ENCODE data around the gene ZRANB3.

The ZRANB3 gene

GRCh38 chr2:135265960-135266490, 265.0 kb downstream of the ZRANB3 start:
- Histone ChIP-seq H3K36me3 (ENCODE audit: control insufficient read depth, insufficient read depth, low read length) (no peaks in the 10 kb centered on the region), H3K9ac (ENCODE audit: low read length) (no peak overlapping the region), H3K4me3 (ENCODE audit: low read length) (no peak overlapping the region), H3K4me1 (ENCODE audit: control insufficient read depth, insufficient read depth, low read length) (no peaks in the 10 kb centered on the region), H3K27me3 (ENCODE audit: control insufficient read depth, insufficient read depth, low read length) (no peaks in the 10 kb centered on the region), H3K9me3 (ENCODE audit: control insufficient read depth, low read length) (no peaks in the 10 kb centered on the region)

- Histone ChIP-seq H3K9me3 (ENCODE audit: control insufficient read depth, low read length) (no peaks in the 10 kb centered on the region), H3K4me3 (ENCODE audit: low read length) (no peak overlapping the region), H3K27me3 (ENCODE audit: control insufficient read depth, insufficient read depth, low read length) (no peaks in the 10 kb centered on the region), H3K4me1 (ENCODE audit: control insufficient read depth, insufficient read depth, low read length) (no peaks in the 10 kb centered on the region), H3K9ac (ENCODE audit: low read length) (no peak overlapping the region), H3K36me3 (ENCODE audit: control insufficient read depth, insufficient read depth, low read length) (no peaks in the 10 kb centered on the region)
Measured at GRCh38 chr2:135259123-135259522, 271.9 kb downstream of the ZRANB3 start.

GRCh38 chr2:135258193-135258592, 272.8 kb downstream of the ZRANB3 start:
- Histone ChIP-seq H3K27me3 (ENCODE audit: control insufficient read depth, insufficient read depth, low read length) (no peaks in the 10 kb centered on the region), H3K4me3 (ENCODE audit: low read length) (no peak overlapping the region), H3K9me3 (ENCODE audit: control insufficient read depth, low read length) (no peaks in the 10 kb centered on the region), H3K36me3 (ENCODE audit: control insufficient read depth, insufficient read depth, low read length) (no peaks in the 10 kb centered on the region), H3K9ac (ENCODE audit: low read length) (no peak overlapping the region), H3K4me1 (ENCODE audit: control insufficient read depth, insufficient read depth, low read length) (no peaks in the 10 kb centered on the region)

GRCh38 chr2:135257383-135258090, 273.5 kb downstream of the ZRANB3 start:
- Histone ChIP-seq H3K9me3 (ENCODE audit: control insufficient read depth, low read length) (no peaks in the 10 kb centered on the region), H3K36me3 (ENCODE audit: control insufficient read depth, insufficient read depth, low read length) (no peaks in the 10 kb centered on the region), H3K27me3 (ENCODE audit: control insufficient read depth, insufficient read depth, low read length) (no peaks in the 10 kb centered on the region), H3K4me3 (ENCODE audit: low read length) (no peak overlapping the region), H3K9ac (ENCODE audit: low read length) (no peak overlapping the region), H3K4me1 (ENCODE audit: control insufficient read depth, insufficient read depth, low read length) (no peaks in the 10 kb centered on the region)

- no peaks in the 10 kb centered on the region for H3K36me3 ChIP-seq (ENCODE audit: control insufficient read depth, insufficient read depth, low read length)
- H3K4me3 ChIP-seq (ENCODE audit: low read length): no peak overlapping the region
- H3K27me3 ChIP-seq (ENCODE audit: control insufficient read depth, insufficient read depth, low read length): no peaks in the 10 kb centered on the region
- no peak overlapping the region for H3K9ac ChIP-seq (ENCODE audit: low read length)
- no peaks in the 10 kb centered on the region for H3K4me1 ChIP-seq (ENCODE audit: control insufficient read depth, insufficient read depth, low read length)
- H3K9me3 ChIP-seq (ENCODE audit: control insufficient read depth, low read length): no peaks in the 10 kb centered on the region
Measured at GRCh38 chr2:135256531-135257260, 274.3 kb downstream of the ZRANB3 start.

- Histone ChIP-seq H3K36me3 (ENCODE audit: control insufficient read depth, insufficient read depth, low read length) (no peaks in the 10 kb centered on the region), H3K9ac (ENCODE audit: low read length) (no peak overlapping the region), H3K9me3 (ENCODE audit: control insufficient read depth, low read length) (no peaks in the 10 kb centered on the region), H3K4me1 (ENCODE audit: control insufficient read depth, insufficient read depth, low read length) (no peaks in the 10 kb centered on the region), H3K4me3 (ENCODE audit: low read length) (no peak overlapping the region), H3K27me3 (ENCODE audit: control insufficient read depth, insufficient read depth, low read length) (no peaks in the 10 kb centered on the region)
Measured at GRCh38 chr2:135255208-135255607, 275.8 kb downstream of the ZRANB3 start.

GRCh38 chr2:135252805-135253458, 278.1 kb downstream of the ZRANB3 start:
- Histone ChIP-seq H3K9ac (ENCODE audit: low read length) (no peak overlapping the region), H3K9me3 (ENCODE audit: control insufficient read depth, low read length) (no peaks in the 10 kb centered on the region), H3K4me1 (ENCODE audit: control insufficient read depth, insufficient read depth, low read length) (no peaks in the 10 kb centered on the region)

GRCh38 chr2:135248611-135249010, 282.4 kb downstream of the ZRANB3 start:
- Histone ChIP-seq H3K9ac (ENCODE audit: low read length) (no peak overlapping the region), H3K27me3 (ENCODE audit: control insufficient read depth, insufficient read depth, low read length) (no peaks in the 10 kb centered on the region), H3K9me3 (ENCODE audit: control insufficient read depth, low read length) (no peaks in the 10 kb centered on the region), H3K36me3 (ENCODE audit: control insufficient read depth, insufficient read depth, low read length) (no peaks in the 10 kb centered on the region), H3K4me3 (ENCODE audit: low read length) (no peak overlapping the region), H3K4me1 (ENCODE audit: control insufficient read depth, insufficient read depth, low read length) (no peaks in the 10 kb centered on the region)

More at GRCh38 chr2:135252805-135253458, 278.1 kb downstream of the ZRANB3 start:
- H3K27me3 ChIP-seq (ENCODE audit: control insufficient read depth, insufficient read depth, low read length): no peaks in the 10 kb centered on the region
- no peak overlapping the region for H3K4me3 ChIP-seq (ENCODE audit: low read length)
- H3K36me3 ChIP-seq (ENCODE audit: control insufficient read depth, insufficient read depth, low read length): no peaks in the 10 kb centered on the region

- no peaks in the 10 kb centered on the region for H3K27me3 ChIP-seq (ENCODE audit: control insufficient read depth, insufficient read depth, low read length)
- H3K9me3 ChIP-seq (ENCODE audit: control insufficient read depth, low read length): no peaks in the 10 kb centered on the region
- no peak overlapping the region for H3K4me3 ChIP-seq (ENCODE audit: low read length)
- no peaks in the 10 kb centered on the region for H3K36me3 ChIP-seq (ENCODE audit: control insufficient read depth, insufficient read depth, low read length)
- H3K4me1 ChIP-seq (ENCODE audit: control insufficient read depth, insufficient read depth, low read length): no peaks in the 10 kb centered on the region
- no peak overlapping the region for H3K9ac ChIP-seq (ENCODE audit: low read length)
Measured at GRCh38 chr2:135246711-135247270, 284.2 kb downstream of the ZRANB3 start.

GRCh38 chr2:135245071-135245470, 285.9 kb downstream of the ZRANB3 start:
- no peak overlapping the region for H3K9ac ChIP-seq (ENCODE audit: low read length)
- no peaks in the 10 kb centered on the region for H3K9me3 ChIP-seq (ENCODE audit: control insufficient read depth, low read length)
- H3K4me1 ChIP-seq (ENCODE audit: control insufficient read depth, insufficient read depth, low read length): no peaks in the 10 kb centered on the region
- no peaks in the 10 kb centered on the region for H3K36me3 ChIP-seq (ENCODE audit: control insufficient read depth, insufficient read depth, low read length)
- no peak overlapping the region for H3K4me3 ChIP-seq (ENCODE audit: low read length)
- H3K27me3 ChIP-seq (ENCODE audit: control insufficient read depth, insufficient read depth, low read length): no peaks in the 10 kb centered on the region

GRCh38 chr2:135238651-135239050, 292.4 kb downstream of the ZRANB3 start:
- Histone ChIP-seq H3K4me1 (ENCODE audit: control insufficient read depth, insufficient read depth, low read length) (no peaks in the 10 kb centered on the region), H3K4me3 (ENCODE audit: low read length) (no peak overlapping the region), H3K9ac (ENCODE audit: low read length) (no peak overlapping the region), H3K36me3 (ENCODE audit: control insufficient read depth, insufficient read depth, low read length) (no peaks in the 10 kb centered on the region), H3K27me3 (ENCODE audit: control insufficient read depth, insufficient read depth, low read length) (no peaks in the 10 kb centered on the region), H3K9me3 (ENCODE audit: control insufficient read depth, low read length) (no peaks in the 10 kb centered on the region)

- H3K4me3 ChIP-seq (ENCODE audit: low read length): no peak overlapping the region
- H3K36me3 ChIP-seq (ENCODE audit: control insufficient read depth, insufficient read depth, low read length): no peaks in the 10 kb centered on the region
- no peaks in the 10 kb centered on the region for H3K4me1 ChIP-seq (ENCODE audit: control insufficient read depth, insufficient read depth, low read length)
- H3K9me3 ChIP-seq (ENCODE audit: control insufficient read depth, low read length): no peaks in the 10 kb centered on the region
- H3K27me3 ChIP-seq (ENCODE audit: control insufficient read depth, insufficient read depth, low read length): no peaks in the 10 kb centered on the region
- H3K9ac ChIP-seq (ENCODE audit: low read length): no peak overlapping the region
Measured at GRCh38 chr2:135230150-135230549, 300.9 kb downstream of the ZRANB3 start.

Measured in mucosa of stomach (tissue), 1 donor.